Stimulated activated CD8-positive, alpha-beta memory T cell treated with anti-CD3 and anti-CD28 coated beads, Interleukin-2, amount 100 ng/mL, for 1 hour (primary cell): Measurements from ENCODE around the gene MICALL2.

Experiments
- DNase-seq, 2 donors: peaks; one replicate each; pipeline ENCODE4 v3.0.0-alpha.2; 2020; ENCODE audit warnings: low read depth in 2 of 2

MICALL2 gene

DNA sequence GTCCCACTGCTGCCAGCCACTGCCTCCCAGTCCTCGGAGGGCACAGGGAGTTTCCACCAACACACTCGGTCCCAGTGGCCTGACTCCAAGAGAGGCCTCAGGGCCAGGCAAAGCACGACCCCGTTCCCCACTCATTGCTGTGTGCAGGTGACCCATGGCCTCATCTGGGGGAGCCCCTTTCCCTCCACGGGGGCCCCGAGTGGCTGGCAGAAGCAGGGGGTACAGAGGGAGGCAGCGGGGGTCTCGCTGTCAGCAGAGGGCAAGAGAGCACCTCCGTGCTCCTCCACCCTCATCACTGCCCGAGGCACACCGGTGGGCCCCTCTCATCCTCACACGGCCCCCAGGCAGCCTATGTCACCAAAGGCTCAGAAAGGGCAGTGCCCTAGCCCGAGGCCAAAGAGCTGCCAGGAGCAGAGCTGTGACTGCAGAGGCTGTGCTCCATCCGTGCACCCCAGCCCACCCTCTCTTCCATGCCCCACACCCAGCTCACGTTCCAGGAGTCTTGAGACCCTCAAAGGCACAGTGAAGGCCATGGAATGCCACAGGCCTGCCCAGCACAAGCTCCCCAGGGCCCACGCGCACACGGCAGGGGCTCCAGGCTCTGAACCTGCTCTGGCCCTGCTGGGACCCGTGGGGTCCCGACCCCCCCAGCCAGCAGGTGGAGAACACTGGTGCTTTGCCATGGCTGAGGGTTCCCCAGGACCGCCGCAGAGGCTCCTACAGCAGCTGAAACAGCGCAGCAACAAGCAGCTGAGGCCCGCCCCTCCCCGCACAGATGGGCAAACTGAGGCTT lies 25.9 kb downstream of the MICALL2 start:
- DNase-seq: no peak

DNA sequence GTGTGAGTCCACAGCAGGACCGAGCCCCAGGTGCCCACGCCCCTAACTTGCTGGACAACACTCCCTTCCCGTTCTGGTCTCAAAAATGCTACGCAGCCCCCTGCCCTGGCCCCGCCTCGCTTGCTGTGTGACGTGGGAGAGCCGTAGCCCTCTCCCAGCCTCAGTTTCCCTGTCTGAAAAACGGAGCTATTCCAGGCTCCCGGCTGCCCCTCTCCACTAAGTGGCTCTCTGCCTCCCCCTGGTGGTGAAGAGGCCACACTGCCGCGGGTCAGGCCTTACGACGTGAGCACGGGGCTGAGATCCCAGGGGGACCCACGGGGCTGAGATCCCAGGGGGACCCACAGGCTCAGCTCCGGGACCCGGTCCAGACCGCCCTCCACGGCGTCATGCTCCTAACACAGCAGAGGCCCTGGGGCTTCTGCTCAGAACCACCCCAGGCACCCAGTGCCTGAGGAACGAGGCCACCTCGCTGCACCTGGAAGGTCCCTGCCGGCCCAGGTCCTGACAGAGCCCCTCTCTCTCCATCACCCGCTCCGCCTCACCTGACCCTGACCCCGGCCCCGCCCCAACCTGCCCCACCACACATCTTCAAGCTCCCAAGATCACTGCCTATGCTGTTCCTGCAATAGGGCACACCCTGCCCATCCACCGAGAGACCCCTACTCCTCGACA lies 26.7 kb downstream of the MICALL2 start:
- peak; percentile 66 to 70 for DNase-seq

DNA sequence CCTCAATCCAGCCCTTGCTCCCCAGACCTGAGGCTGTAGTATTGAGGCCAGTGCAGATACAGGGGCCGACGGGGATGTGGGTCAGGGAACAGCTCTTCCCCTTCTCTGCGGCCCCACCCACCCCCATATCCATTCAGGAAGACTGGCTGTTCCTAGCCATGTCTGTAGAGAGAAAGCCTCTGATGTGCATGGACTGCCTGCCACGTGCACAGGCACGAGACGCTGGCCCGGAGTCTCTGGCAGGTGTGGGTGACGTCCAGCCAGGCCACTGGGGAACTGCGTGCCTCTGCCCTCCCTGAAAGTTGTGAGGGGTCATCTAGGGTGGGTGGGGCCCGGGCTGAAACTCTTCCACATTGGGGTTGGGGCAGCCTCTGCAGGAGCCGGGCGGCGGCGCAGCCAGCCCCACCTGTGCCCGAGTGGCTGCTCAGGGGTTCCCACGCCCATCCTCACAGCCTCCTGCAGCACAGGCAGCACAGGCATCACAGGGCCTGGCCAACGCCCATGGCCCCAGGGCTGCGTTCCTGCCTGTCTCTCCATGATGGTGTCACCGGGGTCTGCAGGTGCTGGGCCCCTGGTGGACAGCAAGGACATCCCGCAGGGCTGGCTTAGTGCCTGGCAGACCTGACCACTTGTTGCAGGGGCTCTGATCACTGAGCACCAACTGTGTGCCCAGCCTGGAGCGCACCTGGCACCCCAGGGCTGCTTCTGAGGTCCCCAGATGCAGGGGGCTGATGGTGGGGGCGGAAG lies 27.5 kb downstream of the MICALL2 start:
- no peak for DNase-seq

DNA sequence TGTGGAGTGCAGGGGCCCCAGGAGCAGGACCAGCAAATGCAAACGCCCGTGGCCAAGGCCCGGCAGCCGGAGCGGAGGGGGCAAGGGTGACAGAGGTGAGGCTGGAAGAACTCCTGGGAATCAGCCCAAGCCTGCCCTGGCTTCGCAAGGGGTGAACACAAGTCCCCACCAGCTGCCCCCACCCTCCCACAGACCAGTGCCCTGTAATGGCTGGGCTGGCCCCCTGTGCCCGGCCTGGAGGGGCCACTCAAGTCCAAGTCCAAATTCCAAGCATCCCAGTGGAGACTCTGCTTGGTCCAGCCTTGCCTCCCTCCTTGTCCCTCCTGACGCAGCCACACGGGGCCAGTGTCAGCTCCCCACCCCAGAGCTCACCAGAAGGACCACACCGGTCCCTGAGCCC lies 28.0 kb downstream of the MICALL2 start:
- no peak for DNase-seq

DNA sequence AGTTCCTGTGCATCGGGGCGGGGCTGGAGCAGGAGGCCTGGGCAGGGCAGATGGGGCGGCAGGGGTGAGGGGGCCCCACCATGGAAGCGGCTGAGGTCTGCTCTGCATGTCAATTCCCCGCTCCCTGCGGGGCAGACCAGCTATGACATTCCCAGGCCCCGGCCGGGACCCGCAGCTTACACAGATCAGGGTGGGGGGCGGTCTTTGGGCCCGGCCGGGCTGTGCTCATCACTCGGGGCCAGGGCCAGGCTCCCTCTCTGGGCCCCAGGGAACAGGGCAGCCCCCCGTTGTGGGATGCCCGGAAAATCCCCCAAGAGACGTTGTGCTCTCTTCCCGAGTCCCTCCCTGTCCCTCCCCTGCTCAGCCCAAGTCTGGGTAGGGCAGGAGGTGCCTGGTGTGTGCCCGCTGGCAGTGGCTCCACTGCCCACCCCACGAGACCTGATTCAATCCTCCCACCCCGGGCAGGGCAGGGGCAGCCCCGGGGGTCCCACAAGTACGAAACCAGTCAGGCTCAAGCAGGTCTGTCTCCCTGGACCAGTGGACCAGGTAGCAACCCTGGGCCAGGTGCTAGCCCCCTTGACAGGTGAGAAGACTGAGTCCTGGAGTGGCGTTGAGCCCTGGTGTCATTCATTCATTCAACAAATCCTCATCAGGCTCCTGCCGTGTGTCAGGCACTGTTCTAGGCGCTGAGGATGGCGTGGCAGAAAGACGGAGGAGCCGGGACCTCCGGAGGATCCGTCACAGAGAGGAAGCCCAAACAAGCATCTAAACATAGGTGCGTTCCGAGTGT lies 29.0 kb downstream of the MICALL2 start:
- no peak for DNase-seq

DNA sequence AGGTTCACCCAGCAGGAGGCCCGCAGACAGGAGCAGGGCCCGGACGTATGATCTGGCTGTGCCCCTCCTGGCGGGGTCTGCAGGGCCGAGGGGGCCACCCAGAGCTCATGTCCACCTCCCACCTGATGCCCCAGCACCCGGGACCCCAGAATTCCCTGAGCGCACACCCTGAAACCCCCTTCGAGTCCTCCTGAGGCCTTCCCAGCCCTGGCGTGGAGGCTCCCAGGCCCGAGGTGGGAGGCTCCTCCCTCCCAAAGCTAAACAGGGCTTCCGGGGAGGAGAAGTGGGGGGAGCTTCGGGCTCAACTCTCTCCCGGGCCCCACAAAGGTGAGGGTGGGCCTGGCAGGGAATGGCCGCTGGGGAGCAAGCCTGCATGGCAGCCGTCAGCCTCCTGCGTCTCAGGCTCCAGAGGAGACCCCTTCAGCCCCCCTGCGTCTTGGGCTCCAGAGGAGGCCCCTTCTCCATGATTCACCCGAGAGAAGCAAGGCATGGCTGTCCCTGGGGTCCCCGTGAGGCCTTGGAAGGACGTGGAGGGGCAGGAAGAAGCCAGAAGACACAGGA lies 30.2 kb downstream of the MICALL2 start:
- DNase-seq: no peak

DNA sequence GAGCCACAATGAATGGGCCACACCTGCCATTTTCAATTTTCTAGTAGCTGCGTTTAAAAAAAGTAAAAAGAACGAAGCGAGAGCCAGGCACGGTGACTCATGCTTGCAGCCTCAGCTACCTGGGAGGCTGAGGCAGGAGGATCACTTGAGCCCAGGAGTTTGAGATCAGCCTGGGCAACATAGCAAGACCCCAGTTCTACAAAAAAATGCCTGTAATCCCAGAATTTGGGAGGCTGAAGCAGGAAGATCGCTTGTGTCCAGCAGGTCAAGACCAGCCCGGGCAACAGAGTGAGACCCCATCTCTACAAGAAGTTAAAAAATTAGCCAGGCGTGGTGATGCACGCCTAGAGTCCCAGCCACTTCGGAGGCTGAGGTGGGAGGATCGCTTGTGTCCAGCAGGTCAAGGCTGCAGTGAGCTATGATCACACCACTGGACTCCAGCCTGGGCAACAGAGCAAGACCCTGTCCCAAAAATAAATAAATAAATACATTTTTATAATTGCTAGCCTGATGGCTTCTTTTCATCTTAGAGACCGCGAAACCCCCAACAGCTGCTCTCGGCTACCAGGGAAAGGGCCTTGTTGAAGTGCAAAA lies 32.1 kb downstream of the MICALL2 start:
- DNase-seq: no peak

DNA sequence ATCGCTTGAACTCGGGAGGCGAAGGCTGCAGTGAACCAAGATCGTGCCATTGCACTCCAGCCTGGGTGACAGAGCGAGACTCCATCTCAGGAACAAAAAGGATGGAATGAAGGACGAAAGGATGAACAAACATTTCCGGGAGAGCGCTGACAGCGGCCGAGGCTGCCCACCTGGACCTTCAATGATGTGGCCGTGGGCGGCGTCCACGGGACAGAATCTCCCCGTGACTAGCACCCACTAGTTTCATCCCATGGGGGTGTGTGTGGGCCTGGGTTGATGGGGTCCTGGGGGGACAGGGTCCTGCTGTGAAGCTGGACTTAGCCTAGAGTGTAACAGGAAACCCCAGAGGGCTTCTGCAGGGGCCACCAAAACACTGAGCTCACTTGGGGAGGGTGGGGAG lies 32.8 kb downstream of the MICALL2 start:
- no peak for DNase-seq

DNA sequence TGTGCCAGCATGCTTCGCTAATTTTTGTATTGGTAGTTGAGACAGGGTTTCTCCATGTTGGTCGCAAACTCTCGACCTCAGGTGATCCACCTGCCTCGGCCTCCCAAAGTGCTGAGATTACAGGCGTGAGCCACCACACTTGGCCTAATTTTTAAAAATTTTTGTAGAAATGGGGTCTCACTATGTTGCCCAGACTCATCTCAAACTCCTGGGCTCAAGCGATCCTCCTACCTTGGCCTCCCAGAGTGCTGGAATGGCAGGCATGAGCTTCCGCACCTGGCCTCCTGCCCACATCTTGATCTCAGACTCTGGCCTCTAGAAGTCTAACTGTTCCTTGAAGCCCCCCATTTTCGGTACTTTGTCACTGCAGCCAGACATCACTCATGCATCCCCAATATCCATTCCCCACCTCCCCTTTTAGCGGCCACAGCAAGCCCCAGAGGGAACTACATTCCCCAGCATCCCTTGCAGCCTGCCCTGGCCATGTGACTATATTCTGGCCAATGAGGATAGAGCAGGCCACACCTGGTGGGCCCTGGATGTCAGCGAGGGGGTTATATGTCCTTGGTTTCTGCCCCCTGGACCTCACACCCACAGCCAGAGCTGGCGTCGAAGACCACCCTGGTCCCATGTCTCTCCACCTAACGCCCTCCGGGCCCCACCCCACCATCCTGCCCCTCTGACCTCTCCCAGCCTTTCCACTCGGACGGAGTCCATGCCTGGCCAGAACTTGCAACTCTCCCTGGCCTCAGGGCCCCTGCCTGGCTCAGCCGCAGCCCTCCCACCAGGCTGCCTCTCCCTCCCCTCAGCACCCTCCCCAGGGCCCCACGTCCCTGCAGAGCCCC lies 33.8 kb downstream of the MICALL2 start:
- DNase-seq: no peak

DNA sequence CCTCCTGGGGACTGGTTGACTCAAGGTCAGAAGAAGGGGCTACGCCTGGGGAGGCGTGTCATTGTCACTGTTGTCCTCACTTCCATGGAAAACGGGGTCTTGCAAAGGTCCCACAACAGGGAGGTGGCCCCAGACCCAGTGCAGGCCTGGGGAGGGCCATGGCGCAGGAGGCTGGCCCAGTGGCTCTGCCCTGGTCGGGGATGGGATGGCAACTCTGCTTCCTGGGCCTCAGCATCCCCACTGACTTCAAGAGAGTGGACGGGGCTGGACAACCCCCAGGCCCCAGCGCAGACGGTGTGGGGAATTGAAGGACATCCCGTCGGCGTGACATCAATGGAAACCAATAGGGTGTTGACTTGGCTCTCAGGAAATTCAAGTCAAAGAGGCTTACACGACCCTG lies 35.2 kb downstream of the MICALL2 start:
- no peak for DNase-seq

DNA sequence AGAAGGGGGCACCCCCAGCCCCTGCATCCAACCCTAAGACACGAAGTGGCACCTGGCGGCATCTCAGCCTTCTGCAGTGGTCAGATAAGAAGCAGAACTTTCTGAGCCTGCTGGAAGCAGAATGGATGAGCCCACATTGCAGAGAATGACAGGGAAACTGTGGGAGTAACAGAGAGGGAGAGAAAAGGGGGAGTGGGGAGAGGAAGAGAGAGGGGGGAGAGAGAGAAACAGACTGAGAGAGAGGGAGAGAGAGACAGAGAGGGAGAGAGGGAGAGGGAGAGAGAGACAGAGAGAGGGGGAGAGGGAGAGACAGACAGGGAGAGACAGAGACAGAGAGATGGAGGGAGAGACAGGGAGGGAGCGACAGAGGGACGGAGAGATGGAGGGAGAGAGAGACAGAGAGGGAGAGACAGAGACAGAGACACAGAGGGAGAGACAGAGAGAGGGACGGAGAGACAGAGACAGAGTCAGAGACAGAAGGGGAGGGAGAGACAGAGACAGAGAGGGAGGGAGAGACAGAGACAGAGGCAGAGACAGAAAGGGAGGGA lies 35.9 kb downstream of the MICALL2 start:
- DNase-seq: no peak

DNA sequence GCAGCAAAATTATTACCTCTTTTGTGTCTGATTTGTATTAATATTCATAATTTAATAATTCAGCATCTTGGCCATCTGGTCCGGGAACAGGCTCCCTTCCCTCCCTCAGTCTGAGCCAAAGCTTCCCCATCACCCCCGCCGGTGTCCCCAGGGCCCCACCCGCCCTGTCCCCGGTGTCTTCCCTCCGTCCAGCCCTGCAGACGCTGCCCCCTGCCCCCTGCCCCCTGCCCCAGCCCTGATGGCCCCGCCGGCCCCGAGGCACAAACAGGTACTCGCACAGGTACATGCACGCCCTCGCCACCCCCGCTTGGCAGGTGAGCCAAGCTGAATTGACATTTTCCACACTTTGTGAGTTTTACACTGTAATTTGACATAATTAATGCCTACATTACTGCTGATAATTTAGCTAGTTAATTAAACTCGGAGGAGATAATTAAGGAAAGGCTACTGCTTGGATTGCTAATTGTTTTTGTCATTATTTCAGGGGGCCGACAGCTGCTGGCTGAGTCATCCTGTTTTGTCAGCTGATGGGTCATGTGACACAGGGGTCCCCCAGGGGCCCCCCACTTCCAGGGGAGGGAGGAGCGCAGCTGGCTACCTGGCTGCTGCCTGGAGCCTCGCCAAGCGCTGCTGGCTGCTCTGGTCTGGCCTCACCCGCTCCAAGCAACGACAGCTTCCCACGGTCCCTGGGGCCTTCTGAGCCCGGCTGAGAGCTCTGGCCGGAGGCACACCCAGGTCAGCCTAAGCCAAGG lies 36.6 kb downstream of the MICALL2 start:
- DNase-seq: no peak

DNA sequence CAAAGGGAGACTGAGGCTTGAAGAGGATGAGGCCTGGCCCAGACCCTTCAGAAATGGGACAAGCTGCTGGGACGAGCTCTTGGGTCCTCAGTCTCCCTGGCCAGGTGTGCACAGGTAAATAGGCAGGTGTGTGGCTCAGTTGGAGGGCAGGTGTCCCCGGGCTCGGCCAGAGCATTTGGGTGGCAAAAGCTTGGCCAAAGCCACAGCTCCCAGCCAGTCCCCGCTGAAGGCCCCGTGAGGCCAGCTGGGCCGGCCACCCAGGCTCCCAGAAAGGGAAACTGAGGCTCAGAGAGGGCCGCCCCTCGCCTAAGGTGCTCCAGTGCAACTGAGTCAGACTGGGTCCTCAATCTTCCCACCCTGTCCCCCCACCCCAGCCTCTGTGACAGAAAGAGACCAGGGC lies 37.3 kb downstream of the MICALL2 start:
- no peak for DNase-seq

DNA sequence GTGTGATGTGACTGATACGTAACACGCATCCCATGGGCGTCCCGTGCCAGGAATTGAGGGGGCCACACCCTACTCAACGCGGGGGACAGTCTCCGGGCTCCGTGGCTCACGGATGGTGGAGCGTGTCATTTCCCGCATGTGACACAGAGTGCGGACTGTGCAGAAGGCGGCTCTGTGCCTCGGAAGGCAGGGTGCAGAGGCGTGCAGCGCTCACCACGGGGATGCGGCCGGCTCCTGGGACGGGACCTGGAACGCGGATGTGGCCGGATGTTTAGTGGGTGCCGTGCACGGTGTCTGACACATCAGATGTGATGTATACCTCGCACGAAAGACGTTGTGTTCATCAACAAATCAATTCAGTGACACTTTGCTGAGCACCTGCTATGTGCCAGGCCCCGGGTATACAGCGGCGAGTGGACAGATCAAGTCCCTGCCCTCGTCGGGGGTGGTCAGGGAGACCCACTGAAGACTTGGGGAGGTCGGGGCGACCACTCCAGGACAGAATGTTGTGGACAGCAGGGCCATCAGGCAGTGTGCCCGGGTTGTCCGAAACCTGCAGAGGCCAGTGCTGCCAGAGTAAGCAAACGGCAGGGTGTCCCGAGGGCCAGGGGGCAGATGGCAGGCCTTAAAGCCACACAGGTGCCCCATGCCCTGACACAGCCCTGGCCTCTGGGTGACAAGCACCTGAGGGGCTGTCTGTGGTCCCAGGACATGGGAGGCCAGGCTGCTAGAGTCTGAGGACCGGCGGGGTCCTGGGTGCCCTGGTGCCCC lies 38.1 kb downstream of the MICALL2 start:
- DNase-seq: no peak

DNA sequence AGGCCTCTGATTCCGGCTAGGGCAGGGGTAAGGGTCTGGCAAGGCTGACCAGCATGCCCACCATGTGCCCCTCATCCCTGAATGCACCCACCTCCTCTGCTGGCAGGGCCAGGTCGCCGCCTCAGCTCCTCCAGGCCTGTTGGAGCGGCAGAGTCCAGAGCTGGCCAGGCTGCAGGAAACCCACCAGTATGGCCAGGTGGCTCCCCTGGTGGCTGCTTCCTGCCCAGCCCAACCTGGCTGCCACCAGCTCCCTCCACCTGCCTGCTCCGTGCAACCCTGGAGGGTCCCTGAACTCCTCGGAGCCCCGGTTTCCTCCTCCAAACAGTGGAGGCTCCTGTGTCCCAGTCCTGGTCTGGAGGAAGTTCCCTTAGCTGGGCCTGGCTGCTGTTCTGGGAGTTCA lies 39.6 kb downstream of the MICALL2 start:
- no peak for DNase-seq

DNA sequence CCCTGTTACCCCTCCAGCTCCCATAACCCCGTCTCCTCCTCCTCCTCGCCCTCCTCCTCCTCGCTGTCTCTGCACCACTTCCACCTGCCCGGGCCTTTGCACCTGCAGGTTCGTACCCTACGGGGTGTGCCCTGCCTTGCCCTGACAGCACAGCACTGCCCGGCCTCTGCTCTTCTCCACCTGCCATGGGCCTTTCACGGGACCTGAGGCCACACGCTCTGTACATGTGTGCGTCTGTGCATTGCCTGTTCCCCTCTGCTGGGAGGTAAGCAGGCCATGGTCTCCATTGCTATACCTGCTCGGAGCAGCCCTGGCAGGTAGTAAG lies 40.0 kb downstream of the MICALL2 start:
- no peak for DNase-seq

DNA sequence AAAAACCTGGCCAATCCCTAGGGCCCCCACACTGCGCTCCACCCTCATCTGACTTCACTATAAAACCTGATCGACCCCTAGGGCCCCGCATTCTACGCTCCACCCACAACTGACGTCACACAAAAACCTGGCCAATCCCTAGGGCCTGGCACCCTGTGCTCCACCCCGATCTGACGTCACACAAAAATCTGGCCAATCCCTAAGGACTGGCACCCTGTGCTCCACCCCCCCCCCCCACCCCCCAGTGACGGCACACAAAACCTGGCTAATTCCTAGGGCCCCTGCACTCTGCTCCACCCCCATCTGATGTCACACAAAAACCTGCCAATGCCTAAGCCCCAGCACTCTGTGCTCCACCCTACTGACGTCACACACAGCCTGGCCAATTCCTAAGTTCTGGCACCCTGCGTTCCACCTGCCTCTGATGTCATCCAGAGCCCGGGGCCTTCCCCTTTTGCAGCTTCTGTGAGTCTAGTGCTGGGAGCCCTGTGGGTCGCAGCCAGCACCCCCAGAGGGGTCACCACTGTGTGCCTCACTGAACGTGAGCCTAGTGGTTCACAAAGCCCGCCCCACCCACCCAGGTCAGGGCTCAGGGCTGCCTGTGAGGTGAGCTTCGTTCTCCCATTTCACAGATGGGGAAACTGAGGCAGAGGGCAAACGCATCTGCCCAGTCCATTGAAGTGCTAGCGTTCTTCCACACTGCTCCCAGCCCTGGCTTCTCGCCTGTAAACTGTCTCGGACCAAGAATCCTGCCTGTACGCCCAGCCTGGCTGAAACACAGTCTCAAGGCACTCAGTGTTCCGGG lies 40.6 kb downstream of the MICALL2 start:
- DNase-seq: no peak
